Measurements from ENCODE around the gene LIM2. TPM values are rescaled to one million over a fixed set of nuclear protein-coding genes. Genes with fewer than 3 reads are reported as not detected.

The LIM2 gene
- total RNA-seq, 1 donor: not detected

- no peak for TF ChIP-seq CTCF (IDR thresholded peaks at IDR 0.05; ENCODE audit: insufficient read depth, low read depth, low read length)
- no peak overlapping the region for H3K4me3 ChIP-seq (ENCODE audit: low read depth, low read length)
- no peak for DNase-seq (ENCODE audit: low read depth)
Observed at GRCh38 chr19:51396175-51396574, 8.4 kb upstream of the LIM2 start.

GRCh38 chr19:51394050-51394836 lies 6.5 kb upstream of the LIM2 start:
- peak overlapping the region; percentile 59 for H3K4me3 ChIP-seq (ENCODE audit: low read depth, low read length)
- TF ChIP-seq CTCF (IDR thresholded peaks at IDR 0.05; ENCODE audit: insufficient read depth, low read depth, low read length): peak; percentile 20
- peak; percentile 99 for DNase-seq (ENCODE audit: low read depth)

GRCh38 chr19:51392701-51393100 lies 4.9 kb upstream of the LIM2 start:
- no peak for TF ChIP-seq CTCF (IDR thresholded peaks at IDR 0.05; ENCODE audit: insufficient read depth, low read depth, low read length)
- no peak for DNase-seq (ENCODE audit: low read depth)
- H3K4me3 ChIP-seq (ENCODE audit: low read depth, low read length): no peak overlapping the region

GRCh38 chr19:51391073-51391611 lies 3.4 kb upstream of the LIM2 start:
- TF ChIP-seq CTCF (IDR thresholded peaks at IDR 0.05; ENCODE audit: insufficient read depth, low read depth, low read length): no peak
- DNase-seq (ENCODE audit: low read depth): no peak
- no peak overlapping the region for H3K4me3 ChIP-seq (ENCODE audit: low read depth, low read length)

- no peak overlapping the region for H3K4me3 ChIP-seq (ENCODE audit: low read depth, low read length)
- DNase-seq (ENCODE audit: low read depth): no peak
- no peak for TF ChIP-seq CTCF (IDR thresholded peaks at IDR 0.05; ENCODE audit: insufficient read depth, low read depth, low read length)
Observed at GRCh38 chr19:51389143-51389542, 1.4 kb upstream of the LIM2 start.

GRCh38 chr19:51386882-51387520 lies 773 bp downstream of the LIM2 start:
- no peak for DNase-seq (ENCODE audit: low read depth)
- no peak overlapping the region for H3K4me3 ChIP-seq (ENCODE audit: low read depth, low read length)
- no peak for TF ChIP-seq CTCF (IDR thresholded peaks at IDR 0.05; ENCODE audit: insufficient read depth, low read depth, low read length)

Data from fibroblast of villous mesenchyme (primary cell).